GF-D8 (cell line): ENCODE data around the gene CNBD2.
A peak's percentile ranks its signal among the peaks of the same experiment; 100 is the strongest.
"Not testable (repeated sequence)": the region's sequence is repeated elsewhere in the genome, so short reads cannot be mapped to it uniquely, and the experiment has no call there.

Source experiments
- DNase-seq: peaks from one replicate; lab custom pipeline; 2025; lab: John Stamatoyannopoulos, UW

Gene CNBD2

GRCh38 chr20:36026131-36026530 is 57.7 kb downstream of the CNBD2 start:
- not testable (repeated sequence) for DNase-seq

GRCh38 chr20:36028106-36028808 is 59.9 kb downstream of the CNBD2 start:
- DNase-seq, result no peak

- no peak for DNase-seq
These were observed 61.8 kb downstream of the CNBD2 start for GRCh38 chr20:36030149-36030548.

DNA sequence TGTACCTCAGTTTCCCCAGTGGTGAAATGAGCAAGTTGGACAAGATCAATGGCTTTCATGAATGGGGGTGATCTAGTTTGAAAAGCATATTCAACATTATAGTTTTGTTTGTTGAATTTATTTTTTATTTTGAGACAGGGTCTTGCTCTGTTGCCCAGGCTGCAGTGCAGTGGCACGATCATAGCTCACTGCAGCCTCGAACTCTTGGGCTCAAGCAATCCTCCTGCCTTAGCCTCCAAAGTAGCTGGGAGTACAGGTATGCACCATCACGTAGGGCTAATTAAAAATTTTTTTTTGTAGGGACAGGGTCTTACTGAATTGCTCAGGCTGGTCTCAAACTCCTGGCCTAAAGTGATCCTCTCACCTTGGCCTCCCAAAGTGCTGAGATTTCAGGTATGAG is 63.4 kb downstream of the CNBD2 start:
- DNase-seq, result no peak

DNA sequence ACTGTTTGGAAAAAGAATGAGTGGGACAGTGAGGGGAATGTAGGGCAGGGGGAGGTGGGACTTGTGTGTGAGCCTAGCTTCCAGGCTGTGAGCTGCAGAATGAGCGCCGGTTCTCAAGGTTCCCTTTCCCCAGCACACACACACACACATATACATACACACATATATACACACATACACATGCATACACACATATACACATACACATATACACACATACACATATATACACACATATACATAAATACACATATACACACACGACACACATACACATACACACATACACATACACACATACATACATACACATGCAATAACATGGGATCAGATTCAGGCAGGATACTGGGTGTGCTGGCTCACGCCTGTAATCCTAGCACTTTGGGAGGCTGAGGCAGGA is 66.5 kb downstream of the CNBD2 start:
- no peak for DNase-seq

DNA sequence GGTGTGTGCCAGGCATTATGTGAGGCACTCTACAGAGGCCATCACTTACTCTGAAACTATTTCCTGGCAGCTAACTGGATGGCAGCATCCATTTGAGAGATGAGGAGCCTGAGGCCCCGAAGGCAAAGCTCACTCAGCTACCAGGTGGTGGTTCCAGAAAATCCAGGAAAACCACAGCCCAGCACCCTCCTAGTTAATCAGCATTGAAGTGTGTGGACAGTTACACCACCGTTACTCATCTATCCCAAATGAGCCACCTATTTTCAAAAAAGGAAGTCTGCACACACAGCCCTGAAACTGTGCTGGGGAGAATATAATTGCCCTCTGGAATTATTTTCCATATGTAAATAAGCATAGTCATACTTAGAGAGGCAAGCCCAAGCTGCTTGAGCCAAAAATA is 67.4 kb downstream of the CNBD2 start:
- no peak for DNase-seq

DNA sequence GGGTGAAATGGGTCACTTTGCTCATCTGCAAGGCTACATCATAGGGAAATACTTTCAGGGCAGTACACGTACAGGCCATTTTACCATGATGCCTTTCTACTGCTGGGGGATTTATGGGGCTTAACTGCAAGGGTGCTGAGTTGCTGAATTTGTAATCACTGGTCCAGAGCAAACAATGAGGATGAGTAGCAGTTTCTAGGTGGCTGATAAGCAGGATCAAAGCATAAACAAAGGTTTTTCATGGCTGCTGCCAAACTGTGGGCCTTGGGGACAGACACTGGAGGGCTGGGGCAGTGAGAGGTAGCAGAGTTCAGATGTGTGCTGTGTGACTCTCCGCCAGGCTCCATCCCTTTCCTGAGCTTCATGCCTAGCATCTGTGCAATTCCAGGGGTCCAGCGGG is 68.3 kb downstream of the CNBD2 start:
- DNase-seq, result no peak

GRCh38 chr20:36040571-36040970 is 72.2 kb downstream of the CNBD2 start:
- no peak for DNase-seq

GRCh38 chr20:36043441-36043840 is 75.1 kb downstream of the CNBD2 start:
- no peak for DNase-seq

GRCh38 chr20:36043892-36044515 is 75.6 kb downstream of the CNBD2 start:
- DNase-seq, result no peak

GRCh38 chr20:36045373-36045714 is 77.0 kb downstream of the CNBD2 start:
- DNase-seq, result no peak

GRCh38 chr20:36046073-36046798 is 77.8 kb downstream of the CNBD2 start:
- not testable (repeated sequence) for DNase-seq

GRCh38 chr20:36049408-36049807 is 81.0 kb downstream of the CNBD2 start:
- not testable (repeated sequence) for DNase-seq

GRCh38 chr20:36050436-36051317 is 82.3 kb downstream of the CNBD2 start:
- DNase-seq, result peak; percentile 69

DNA sequence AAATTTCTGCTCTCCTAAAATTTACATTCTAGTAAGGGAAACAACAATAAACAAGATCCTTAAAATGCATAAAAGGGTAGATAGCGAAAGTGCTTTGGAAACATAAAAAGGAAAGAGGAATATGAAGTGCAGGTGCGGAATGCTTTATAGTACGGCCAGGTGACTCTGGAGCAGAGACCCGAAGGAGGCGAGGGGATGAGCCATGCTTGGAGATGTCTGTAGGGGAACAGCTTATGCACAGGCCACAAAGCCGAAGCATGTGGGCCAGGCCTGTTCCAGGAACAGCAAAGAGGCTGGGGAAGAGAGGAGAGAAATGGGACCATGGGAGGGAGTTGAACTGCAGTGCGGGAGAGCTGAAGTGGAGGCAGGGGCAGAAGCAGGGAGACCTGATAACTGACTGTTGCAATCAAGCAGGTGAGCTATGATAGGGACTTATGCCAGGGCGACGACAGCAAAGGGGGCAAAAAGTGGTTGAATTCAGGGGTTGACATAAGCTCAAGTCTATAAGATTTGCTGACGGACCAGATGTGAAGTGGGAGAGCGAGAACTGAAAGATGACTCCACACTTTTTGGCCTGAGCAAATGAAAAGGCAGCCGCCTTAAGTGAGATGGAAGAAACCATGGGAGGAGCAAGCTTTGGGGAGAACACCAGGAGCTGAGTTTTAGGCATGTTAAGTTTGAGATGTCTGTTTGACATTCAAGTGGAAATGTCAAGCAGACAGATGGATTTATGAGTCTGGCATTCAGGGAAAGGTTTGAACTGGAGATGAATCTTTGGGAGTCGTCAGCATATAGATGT is 83.1 kb downstream of the CNBD2 start:
- no peak for DNase-seq

DNA sequence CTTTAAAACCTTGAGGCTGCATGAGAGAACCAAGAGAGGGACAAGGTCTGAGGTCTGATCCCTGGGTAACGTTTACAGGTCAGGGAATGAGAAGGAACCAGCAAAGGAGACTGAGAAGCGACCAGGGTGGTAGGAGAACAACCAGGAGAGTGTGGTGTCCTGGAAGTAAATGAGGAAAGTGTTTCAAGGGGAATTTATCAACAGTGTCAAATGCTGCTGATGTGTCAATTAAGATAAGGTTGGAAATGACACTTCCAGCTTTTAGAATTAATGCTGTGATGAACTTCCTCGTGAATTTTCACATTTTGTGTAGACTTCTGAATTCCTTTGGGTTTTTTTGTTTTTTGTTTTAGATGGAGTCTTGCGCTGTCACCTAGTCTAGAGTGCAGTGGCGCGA is 83.7 kb downstream of the CNBD2 start:
- DNase-seq, result no peak

DNA sequence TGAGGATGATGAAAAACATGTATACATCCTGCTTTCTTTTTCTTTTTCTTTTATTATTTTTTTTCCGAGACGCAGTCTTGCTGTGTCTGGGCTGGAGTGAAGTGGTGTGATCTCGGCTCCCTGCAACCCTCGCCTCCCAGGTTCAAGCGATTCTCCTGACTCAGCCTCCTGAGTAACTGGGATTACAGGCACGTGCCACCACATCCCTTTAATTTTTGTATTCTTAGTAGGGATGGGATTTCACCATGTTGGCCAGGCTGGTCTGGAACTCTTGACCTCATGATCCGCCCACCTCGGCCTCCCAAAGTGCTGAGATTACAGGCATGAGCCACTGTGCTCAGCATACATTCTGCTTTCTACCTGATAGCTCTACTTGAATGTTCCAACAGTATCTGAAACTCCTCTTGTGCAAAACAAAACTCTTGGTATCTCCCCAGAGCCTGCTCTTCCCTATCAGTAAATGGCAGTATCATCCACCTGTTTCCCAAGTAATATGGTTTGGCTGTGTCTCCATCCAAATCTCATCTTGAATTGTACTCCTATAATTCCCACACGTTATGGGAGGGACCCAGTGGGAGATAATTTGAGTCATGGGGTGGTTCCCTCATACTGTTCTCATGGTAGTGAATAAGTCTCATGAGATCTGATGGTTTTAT is 85.6 kb downstream of the CNBD2 start:
- DNase-seq, result not testable (repeated sequence)

- DNase-seq, result no peak
These were observed 86.8 kb downstream of the CNBD2 start for GRCh38 chr20:36055145-36055544.

DNA sequence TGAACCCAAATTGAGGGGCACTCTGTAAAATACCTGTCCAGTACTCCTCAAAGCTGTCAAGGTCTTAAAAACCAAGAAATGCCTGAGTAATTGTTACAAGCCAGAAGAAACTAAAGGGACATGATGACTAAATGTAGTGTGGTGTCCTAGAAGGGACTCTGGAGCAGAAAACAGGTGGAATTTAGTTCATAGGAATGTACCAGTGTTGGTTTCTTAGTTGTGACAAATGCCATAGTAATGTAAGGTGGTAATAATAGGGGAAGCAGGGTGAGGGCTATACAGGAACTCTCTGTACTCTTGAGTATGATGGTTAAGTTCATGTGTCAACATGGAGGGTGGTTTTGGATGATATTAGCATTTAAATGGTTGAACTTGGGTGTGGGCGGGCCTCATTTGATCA is 92.3 kb downstream of the CNBD2 start:
- no peak for DNase-seq

- DNase-seq, result no peak
These were observed 93.4 kb downstream of the CNBD2 start for GRCh38 chr20:36061754-36062153.

DNA sequence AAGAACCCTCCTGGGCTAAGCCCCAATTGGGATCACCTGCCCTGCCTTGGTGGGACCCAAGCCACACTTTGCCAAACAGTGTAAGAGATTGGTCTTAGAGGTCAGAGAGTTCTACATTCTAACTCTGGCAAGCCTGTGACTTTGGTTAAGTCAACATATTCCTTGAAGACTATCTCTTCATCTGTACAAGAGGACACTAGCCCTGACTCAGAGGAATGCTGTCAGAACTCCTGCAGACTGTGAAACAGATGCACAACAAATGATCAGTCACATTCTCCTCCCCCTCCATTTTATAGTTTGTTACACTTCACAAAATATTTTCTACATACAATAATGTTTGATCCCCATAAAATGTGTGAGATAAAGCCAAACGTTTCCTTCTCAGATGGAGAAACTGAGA is 94.4 kb downstream of the CNBD2 start:
- no peak for DNase-seq
